ENCODE measurements around the gene BZW2.

BZW2 gene

DNA sequence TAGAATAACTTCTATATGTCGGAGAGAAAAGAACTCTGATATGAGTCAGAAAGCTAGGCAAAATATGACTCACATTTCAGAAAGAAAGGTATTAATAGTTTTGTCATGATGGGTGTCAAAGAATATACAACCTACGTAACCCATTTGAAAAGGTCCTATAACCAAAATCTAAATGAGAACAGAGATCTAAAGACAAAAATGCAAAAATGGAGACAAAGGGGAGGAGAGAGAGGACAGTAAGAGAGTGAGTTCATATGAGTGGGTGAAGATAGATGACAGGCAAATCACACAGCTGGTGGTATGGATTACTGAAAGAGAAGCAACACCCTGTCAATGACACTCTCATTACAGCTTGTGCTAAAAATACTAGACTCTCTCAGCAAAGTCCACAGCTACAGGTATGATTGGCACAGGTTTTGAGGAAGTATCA lies 26.0 kb upstream of the BZW2 start:
- no peak for DNase-seq
- H3K27me3 ChIP-seq (replicated peaks), result no peaks in the 10 kb centered on the region
- H3K27ac ChIP-seq, result no peak overlapping the region
- TF ChIP-seq, protein P1, sequence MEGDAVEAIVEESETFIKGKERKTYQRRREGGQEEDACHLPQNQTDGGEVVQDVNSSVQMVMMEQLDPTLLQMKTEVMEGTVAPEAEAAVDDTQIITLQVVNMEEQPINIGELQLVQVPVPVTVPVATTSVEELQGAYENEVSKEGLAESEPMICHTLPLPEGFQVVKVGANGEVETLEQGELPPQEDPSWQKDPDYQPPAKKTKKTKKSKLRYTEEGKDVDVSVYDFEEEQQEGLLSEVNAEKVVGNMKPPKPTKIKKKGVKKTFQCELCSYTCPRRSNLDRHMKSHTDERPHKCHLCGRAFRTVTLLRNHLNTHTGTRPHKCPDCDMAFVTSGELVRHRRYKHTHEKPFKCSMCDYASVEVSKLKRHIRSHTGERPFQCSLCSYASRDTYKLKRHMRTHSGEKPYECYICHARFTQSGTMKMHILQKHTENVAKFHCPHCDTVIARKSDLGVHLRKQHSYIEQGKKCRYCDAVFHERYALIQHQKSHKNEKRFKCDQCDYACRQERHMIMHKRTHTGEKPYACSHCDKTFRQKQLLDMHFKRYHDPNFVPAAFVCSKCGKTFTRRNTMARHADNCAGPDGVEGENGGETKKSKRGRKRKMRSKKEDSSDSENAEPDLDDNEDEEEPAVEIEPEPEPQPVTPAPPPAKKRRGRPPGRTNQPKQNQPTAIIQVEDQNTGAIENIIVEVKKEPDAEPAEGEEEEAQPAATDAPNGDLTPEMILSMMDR (IDR thresholded peaks at IDR 0.05; ENCODE audit: low read depth, low read length, missing control alignments), result no peak
- peaks cover 23% of the 10 kb centered on the region for H3K36me3 ChIP-seq (replicated peaks)
- H3K4me3 ChIP-seq (ENCODE audit: low read depth, low read length), result no peak overlapping the region
- in situ Hi-C loops (cut with HindIII; ENCODE audit: low pct_ligation_motif_present, low sequenced_read_pairs), result no loop called here

DNA sequence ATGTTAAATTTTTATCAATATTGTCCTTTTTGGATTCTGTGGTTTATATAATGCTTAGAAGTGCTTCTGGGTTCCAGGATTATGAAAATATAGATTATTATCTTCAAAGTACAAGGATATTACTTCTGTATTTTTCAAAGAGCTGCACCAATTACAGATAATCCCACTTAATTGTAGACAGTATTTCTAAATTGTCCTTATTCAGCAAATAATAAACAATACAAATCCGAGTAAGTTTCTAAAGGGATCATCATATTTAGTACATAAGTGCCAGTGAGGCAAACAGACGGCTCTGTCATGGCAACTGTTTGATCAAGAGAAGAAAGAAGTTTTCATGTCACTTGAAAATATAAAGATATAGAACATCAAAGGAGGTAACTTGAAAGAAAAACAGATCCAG lies 19.6 kb upstream of the BZW2 start:
- H3K4me3 ChIP-seq (ENCODE audit: low read depth, low read length), result no peak overlapping the region
- H3K27ac ChIP-seq, result no peak overlapping the region
- in situ Hi-C loops (cut with HindIII; ENCODE audit: low pct_ligation_motif_present, low sequenced_read_pairs), result no loop called here
- TF ChIP-seq, protein P1 (IDR thresholded peaks at IDR 0.05; ENCODE audit: low read depth, low read length, missing control alignments), result no peak
- no peaks in the 10 kb centered on the region for H3K27me3 ChIP-seq (replicated peaks)
- no peak for DNase-seq
- H3K36me3 ChIP-seq (replicated peaks), result peaks cover 7% of the 10 kb centered on the region

DNA sequence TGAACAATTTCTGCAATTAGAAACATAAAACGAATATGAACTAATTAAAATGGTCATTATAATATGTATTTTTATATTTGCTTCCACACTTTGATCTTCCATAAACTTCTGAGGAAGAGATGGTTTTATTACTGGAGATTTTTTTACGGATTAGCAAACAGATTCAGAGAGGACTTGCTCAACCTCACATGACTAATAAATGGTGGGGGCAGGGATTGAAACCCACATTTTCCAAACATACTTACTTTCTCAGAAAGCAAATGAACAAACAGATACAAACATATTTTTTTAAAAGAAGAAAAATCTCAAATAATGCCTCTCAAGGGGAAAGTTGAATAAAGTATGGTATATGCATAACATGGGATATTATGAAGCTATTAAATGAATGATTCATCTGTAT lies 18.7 kb upstream of the BZW2 start:
- in situ Hi-C loops (cut with HindIII; ENCODE audit: low pct_ligation_motif_present, low sequenced_read_pairs), result no loop called here
- Histone ChIP-seq H3K4me3 (ENCODE audit: low read depth, low read length) (no peak overlapping the region), H3K27ac (no peak overlapping the region), H3K27me3 (replicated peaks) (no peaks in the 10 kb centered on the region), H3K36me3 (replicated peaks) (peaks cover 7% of the 10 kb centered on the region)
- DNase-seq, result no peak
- TF ChIP-seq, protein P1 (IDR thresholded peaks at IDR 0.05; ENCODE audit: low read depth, low read length, missing control alignments), result no peak

DNA sequence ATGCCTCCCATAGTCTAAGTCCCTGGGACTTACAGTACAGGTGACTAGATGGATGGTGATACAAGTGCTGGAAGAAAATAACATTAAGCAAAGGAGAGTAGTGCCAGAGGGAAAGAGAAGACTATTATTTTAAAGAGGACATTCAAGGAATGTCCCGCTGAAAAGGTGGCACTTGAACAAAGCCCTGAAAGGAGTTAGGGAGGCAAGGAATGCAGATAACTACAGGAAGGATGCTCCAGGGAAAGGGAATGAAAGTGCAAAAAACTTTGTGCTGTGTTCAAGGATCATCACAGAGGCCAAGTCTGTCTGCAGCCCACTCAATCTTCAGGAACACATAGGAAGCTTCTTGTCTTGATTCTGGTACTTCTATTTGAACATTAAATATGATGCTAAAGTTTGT lies 15.3 kb upstream of the BZW2 start:
- TF ChIP-seq, protein P1 (IDR thresholded peaks at IDR 0.05; ENCODE audit: low read depth, low read length, missing control alignments), result no peak
- Histone ChIP-seq H3K27me3 (replicated peaks) (no peaks in the 10 kb centered on the region), H3K27ac (no peak overlapping the region), H3K4me3 (ENCODE audit: low read depth, low read length) (no peak overlapping the region), H3K36me3 (replicated peaks) (no peaks in the 10 kb centered on the region)
- no peak for DNase-seq
- in situ Hi-C loops (cut with HindIII; ENCODE audit: low pct_ligation_motif_present, low sequenced_read_pairs), result no loop called here

DNA sequence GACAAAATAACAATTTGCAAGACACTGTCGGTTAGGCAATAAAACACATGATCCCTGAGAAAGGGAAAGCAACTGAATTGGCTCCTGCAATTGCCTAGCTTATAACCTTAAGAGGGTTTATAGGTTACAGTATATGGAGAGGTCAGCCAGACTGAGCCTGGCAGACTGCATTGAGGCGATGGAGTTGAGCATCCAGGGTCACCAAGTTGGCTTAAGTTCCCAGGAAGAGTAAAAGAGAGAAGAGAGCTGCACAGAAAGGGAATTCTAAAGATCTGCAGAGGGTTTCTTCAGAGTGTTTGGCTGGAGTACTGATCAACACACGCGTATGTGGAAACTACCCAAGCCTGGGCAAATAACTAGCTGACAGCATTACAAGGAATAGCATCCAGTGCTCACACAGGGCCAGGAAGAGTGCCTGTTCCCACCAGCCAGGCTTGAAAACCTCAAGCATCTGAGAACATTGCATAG lies 11.7 kb upstream of the BZW2 start:
- Histone ChIP-seq H3K27ac (no peak overlapping the region), H3K27me3 (replicated peaks) (no peaks in the 10 kb centered on the region), H3K4me3 (ENCODE audit: low read depth, low read length) (no peak overlapping the region), H3K36me3 (replicated peaks) (no peaks in the 10 kb centered on the region)
- no peak for DNase-seq
- TF ChIP-seq, protein P1 (IDR thresholded peaks at IDR 0.05; ENCODE audit: low read depth, low read length, missing control alignments), result no peak
- in situ Hi-C loops (cut with HindIII; ENCODE audit: low pct_ligation_motif_present, low sequenced_read_pairs), result no loop called here

DNA sequence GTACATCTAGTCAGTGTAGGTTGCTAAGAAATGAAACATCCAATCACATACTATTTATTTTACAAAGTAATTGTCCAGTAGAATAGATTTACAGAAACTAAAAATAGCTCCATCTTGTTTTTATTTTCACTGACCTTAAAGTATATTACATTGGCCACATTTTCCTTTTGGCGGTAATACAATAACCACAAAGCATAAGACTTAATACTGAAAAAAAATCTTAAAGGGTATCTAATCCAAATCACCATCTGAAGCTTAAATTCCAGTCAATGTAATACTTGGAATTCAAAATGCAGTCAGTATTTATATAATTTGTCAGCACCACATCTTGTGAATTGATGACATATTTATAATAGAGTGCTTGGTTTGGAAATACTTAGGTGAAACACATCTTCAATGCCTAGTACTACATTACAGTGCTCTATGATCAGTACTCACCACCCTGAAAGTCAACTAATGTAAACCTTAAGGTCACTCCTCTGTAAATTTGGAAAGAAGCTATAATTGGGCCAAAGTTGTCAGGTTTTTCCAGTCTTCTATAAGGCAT lies 9.4 kb upstream of the BZW2 start:
- Histone ChIP-seq H3K4me3 (ENCODE audit: low read depth, low read length) (no peak overlapping the region), H3K36me3 (replicated peaks) (no peaks in the 10 kb centered on the region), H3K27ac (no peak overlapping the region), H3K27me3 (replicated peaks) (no peaks in the 10 kb centered on the region)
- no peak for DNase-seq
- in situ Hi-C loops (cut with HindIII; ENCODE audit: low pct_ligation_motif_present, low sequenced_read_pairs), result no loop called here
- TF ChIP-seq, protein P1 (IDR thresholded peaks at IDR 0.05; ENCODE audit: low read depth, low read length, missing control alignments), result no peak
